ENCODE results near the gene SMIM33.

DNA sequence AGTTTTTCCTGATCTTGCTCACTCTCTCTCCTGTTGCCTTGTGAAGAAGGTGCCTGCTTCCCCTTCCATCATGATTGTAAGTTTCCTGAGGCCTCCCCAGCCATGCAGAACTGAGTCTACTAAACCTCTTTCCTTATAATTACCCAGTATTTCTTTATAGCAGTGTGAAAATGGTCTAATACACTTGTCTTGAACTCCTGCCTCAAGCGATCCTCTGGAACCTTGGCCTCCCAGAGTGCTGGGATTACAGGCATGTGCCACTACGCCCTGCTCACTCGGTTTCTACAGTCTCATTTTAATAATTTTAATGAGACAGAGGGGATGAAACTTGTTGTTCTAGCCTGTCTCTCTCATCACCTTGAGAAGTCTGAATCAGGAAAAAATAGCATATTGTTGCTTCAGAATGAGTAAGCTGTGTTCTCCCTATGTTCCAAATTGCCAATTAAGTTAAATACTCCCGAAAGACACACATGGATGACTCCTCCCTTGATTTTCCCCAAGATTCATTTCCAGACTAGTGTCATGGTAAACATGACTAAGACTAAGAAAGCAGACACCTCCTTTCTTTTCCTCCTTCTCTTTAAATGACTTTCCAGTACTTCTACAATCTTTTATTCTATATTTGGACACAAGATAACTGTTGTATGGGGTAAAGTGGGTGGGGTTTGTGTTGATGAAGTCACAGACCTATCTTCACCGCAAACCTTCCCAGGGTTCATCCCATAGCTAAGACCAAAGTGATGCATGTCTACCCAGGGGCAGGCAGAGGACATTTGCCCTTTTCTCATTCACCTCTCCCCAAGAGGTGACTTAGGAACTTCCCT, 23.6 kb upstream of the SMIM33 start:
- no peak for TF ChIP-seq CTCF (IDR thresholded peaks at IDR 0.05)
- no peak for TF ChIP-seq EZH2 (IDR thresholded peaks at IDR 0.05; ENCODE audit: borderline replicate concordance, insufficient read depth, low read depth, low read length, poor library complexity, severe bottlenecking)

All from B cell (primary cell).